LoVo (cell line): ENCODE data around the gene KARS1.
"Not testable (repeated sequence)": the region's sequence is repeated elsewhere in the genome, so short reads cannot be mapped to it uniquely, and the experiment has no call there.

ENCODE experiments used
- DNase-seq: peaks from one replicate; pipeline ENCODE4 v3.0.0-alpha.2; 2016; ENCODE audit warnings: low spot score

KARS1 gene

DNA sequence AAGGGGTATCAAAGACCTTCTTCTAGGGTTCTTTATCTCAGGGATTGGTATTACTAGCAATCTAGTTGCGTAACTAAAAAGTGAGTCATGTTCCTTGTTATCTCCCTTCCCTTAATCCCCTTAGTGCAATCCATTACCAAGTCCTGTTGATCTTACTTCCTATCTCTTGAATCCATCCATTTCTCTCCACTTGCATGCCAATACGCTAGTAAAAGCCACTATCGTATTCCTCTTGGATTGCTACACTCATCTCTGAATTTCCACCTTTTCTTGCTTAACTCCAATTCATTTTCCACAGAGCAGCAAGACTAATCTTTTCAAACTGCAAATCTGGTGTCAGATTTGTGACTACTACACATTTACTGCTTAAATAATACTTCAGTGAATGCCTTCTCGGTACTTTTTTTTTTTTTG, 22.5 kb downstream of the KARS1 start:
- DNase-seq, result peak; percentile 60

DNA sequence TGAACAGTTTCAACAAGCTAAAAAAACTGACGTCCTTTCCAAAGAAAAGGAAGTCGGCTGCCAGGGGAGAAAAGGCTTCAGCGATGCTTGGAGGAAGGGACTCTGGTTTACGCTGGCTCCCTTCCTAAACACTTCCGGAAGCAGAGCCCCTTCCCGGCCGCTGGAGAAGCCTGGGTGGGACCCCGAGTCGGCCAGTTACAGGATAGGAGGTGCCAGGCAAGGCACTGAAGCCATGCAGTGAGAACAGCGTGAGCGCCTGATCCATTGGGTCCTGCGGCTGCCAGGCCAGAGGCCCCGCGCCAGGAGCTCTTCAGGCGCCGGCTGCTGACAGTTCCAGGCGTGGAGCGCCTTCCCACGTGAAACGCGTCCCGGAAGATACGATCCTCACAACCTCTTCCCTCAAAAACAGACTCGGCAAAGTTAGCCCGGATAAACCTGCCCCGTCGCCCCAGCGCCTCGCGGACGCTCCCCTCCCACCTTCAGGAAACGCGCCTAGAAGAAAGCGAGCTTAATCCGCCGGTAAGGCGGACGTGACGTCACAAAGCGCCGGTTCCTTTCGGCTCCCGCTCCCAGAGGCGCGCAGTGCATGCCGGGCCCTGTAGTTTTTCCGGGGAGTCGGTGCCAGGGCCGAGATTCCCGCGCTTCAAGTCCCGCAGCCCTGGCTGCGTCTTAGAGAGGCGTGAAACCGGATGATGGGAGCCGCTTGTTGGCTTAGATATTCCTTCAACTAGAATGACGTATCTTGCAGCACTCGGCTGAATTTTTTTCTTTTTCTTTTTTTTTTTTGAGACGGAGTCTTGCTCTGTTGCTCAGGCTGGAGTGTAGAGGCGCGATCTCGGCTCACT, 24.5 kb downstream of the KARS1 start, which contains the start of gene ADAT1:
Gene ADAT1 (minus strand): TSS at position 521 of the 845 bp plus-strand sequence. CDS start 2,482 bp downstream, outside the sequence.
- peak; percentile 97 for DNase-seq

DNA sequence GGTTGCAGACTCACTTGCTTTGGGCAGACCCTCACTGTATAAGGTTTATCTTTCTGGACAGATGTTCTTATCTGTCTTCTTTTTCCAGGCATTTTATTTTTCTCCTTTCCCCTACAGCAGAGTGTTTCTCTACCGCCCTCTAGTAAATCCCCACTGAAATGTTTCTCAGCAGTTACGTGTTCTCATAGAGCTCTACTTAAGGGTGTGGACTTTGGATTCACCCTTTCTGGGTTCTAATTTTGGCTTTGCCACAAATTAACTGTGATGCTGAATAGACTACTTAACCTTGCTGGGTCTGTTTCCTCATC, 26.3 kb downstream of the KARS1 start:
- DNase-seq, result no peak

DNA sequence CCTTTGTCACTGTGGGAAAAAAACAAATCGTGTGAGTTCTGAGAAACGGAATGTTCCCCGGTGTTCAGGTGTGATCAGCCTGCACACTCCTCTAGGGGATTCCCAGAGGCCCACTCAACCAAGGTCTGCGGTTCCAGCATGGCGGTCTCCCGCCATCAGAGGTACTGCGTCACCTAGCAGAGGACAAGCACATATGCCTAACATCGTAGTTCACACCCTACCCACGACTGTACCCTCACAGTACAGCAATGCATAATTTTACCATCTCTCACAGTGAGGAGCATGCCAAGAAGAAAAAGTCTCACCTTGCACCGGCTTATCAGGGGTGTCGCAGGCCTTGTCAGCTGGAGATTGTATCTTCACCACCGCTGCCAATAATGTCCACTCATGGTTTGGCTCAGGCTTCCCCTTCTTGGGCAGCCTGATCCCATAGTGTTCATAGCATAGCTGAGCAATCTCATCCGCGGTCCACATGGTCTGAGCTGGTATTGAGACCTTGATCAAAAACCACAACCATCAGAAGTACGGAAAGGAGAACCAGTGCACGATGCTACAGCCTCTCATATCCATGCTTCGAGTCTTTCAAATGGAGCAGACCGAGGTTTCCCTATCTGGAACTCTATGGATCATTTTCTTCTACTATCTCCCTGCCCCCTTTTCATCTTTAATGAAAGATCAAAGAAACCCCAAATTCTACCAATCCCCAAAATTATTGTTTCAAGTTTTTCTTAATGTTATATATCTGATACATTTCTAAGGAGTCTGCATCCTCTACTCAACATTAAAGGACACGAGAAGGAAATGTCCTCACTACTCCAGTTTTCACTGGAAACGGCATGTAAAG, 26.9 kb downstream of the KARS1 start:
- DNase-seq, result no peak

DNA sequence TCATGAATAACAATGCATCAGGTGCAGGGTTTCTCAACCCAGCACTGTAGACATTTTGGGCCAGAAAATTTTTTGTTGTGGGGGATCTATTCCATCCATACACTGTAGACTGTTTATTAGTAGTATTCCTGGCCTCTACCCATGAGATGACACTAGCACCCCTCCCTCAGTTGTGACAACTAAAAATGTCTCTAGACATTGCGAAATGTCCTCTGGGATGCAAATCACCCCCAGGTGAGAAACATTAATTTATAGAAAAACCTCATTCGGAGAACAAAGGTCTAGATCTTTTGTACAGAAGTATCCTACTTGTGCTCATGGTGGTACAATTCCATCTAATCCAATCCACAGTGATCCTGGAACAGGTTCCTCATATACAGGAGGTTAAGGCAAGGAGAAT, 28.7 kb downstream of the KARS1 start:
- no peak for DNase-seq

DNA sequence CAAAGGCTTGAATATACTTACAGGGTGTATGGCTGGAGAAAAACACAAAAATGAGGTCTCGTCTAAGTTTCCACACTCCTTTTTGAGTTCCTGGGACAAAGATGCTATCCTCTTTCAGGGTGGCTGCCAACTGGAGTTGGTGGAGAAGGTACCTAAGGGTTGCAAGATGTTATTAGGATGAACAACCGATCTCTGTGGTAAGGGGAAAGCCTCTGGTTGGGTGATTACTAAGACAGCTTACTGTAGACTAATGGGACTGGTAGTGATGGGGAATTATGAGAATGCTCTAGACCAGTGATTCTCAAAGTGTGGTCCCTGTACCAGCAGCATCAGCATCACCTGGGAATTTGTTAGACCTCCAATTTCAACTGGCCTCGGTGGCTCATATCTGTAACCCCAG, 30.3 kb downstream of the KARS1 start:
- DNase-seq, result no peak

DNA sequence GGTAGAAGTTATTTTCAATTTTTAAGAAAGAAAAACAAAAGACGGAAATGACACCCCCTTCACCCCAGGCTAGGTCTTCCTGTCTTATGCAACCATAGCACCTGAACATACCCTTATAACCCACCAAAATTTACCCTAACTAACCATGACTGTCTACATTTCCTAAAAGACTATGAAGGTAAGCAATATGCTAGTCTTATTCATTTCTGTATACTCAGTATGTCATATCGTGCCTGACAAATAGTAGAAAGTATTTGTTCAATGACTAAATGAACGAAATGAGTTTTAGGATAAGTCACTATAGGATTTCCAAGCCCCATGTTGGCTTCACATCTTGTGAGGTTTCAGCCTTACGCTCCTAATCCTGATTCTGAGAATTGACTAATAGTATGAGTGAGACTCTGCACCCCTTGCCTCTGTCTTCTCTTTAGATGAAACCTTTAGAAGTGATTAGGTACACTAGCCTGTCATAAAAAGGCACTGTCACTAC, 30.9 kb downstream of the KARS1 start:
- no peak for DNase-seq

DNA sequence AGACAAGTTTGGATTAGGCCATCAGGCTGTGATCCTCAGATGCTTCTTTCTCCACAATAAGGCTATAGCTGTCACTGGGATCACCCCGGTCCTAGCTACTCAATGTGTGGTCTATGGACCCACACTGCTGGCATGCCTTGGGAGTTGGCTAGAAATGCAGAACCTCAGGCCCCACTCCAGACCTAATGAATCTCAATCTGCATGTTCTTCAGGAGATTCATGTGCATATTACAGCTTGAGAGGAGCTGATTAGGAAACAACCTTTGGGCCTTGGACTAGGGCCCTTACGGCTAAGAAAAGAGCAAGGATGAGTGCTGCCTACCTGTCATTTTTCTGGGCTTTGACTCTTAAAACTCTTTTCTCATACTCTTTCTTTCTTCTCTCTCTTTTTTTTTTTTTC, 31.8 kb downstream of the KARS1 start:
- DNase-seq, result no peak

DNA sequence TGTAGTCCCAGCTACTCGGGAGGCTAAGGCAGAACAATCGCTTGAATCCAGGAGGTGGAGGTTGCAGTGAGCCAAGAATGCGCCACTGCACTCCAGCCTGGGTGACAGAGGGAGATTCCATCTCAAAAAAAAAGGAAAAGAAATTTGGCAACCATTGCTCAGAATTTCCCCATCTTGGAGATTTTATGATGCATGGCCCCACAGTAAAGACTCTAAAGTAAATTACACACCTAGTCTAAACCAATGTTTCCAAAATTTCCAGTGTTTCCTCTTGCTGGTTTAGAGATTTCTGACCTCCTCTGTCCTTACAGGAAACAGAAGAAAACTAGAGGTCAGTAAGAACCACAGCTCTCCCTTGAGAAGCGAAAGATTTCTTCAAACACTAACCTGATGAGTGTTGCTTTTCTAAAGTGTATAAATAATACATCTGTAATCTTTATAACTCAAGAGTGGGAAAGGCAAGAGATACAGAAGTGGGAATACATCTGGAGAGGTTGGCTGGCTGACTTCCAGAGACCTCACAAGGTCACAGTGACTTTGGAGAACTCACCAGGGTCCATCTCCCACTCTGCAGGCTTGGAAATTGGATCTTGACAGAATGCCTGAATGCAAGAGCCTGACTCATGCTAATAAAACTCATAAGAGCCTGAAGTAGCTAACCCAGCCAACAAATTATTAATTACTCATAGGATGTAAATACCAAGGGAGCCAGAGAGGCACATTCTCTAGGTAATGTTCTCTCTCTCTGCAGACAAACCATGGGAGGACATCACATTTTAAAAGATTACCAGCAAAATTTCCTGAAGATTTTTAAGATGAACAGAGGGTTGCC, 33.2 kb downstream of the KARS1 start:
- DNase-seq, result no peak

DNA sequence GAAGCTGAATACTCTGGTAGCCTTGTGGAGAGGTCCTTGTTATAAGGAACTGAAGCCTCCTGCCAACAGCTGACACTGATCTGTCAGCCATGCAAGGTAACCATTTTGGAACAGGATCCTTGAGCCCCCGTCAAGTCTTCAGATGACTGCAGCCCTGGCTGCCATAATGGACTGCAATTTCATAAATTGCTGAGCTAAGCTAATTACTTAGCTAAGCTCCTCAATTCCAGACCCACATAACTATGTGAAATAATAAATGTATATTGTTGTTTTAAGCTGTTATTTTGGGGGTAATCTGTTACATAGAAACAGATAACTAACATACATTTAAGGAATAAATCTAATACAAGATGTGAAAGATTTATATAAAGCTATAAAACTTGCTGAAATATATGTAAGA, 41.0 kb downstream of the KARS1 start:
- no peak for DNase-seq

DNA sequence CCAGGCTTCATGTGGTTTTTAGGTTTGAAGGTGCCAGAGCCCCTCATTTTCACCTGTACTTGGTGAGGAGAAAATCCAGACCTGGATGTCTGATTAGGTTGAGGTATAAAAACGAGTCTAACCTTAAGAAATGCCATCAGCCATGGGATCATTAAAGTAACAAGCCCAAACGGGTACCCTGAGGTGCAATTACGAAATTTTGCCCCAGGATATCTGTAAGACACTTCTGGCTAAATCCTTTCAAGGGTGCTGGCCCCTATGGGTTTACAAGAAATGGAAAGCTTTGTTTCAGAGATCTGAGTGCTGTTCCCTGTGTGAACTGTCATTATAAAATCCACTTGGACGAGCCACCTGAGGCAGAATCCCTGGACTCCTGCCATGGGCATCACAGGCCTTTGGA, 44.2 kb downstream of the KARS1 start:
- DNase-seq, result no peak

DNA sequence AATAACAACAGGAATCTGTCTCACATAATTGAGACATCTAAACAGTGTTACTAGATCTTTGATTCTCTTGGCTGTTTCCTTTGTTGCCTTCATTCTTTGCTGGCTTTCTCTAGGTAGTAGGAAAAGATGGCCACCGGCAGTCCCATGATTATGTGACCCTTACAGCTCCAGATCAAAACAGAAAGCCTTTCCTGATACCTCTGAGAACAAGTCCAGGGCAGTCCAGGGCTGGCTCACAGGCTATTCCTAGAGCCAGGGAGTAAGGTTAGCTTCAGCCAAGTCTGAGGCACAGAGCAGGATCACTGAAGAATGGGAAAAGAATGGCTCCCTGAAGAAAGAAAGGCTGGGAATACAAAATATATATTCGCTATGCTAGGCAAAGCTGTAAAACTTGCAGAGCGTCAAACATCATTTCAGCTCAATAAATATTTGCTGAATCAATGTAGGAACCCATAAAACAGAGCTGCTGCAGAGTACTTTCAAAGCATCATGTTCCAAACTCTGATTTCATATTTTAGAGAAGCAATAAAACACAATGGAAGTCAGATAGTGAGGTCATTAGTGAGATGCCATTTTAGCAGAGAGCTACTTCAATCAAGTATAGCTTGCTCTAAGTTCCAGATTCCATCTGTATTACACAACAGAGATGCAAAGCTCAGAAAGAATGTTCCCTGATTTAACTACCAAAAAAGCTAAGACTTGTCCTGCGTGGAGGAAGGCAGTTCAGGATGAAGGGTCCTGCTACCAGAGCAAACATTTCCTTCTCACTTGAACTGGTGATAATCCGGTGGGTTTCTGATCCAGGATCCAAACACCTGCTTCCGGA, 47.8 kb downstream of the KARS1 start:
- no peak for DNase-seq

DNA sequence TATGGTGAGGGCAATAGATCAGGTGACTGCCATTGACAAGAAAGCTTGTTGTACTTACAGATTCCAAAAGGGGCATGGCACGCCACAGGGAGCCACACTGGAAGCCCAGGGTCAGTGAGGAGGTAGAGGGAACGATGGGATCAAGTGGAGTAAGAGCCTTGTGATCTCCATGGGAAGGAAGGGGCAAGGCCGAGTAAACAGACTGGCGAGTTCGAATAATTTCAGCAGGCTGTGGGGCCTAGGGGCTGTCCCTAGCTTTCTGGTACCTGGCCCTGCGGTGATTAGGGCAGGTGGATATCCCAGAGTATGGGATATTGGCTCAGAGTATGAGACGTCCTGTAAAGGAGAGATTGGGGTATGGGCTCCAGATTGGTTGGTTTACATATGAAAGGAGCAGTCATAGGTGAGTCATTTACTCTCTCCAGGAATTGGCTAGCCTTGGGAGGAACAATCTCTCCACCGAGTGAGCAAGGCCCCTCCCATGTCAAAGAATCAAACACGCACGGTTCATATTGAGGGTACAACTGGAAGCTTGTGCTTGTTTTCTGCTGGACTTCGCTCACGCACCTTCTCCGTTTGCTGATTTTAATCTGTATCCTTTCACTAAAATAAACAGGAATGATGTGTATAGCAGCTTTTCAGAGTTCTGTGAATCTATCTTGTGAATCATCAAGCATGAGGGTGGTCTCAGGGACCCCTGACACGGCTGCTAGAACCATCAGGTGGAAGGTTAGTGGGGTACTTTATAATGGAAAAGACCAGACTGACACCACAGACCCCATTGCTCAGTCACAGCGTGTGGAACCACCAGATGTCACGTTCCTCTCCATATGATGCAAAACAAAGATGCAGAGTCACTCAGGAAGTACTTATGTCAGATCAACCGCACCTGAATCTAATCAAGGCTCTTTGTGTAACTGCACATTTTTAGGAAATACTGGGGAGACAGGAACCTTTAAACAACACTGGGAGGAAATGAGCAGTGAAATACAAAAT, 53.3 kb downstream of the KARS1 start:
- DNase-seq, result no peak

DNA sequence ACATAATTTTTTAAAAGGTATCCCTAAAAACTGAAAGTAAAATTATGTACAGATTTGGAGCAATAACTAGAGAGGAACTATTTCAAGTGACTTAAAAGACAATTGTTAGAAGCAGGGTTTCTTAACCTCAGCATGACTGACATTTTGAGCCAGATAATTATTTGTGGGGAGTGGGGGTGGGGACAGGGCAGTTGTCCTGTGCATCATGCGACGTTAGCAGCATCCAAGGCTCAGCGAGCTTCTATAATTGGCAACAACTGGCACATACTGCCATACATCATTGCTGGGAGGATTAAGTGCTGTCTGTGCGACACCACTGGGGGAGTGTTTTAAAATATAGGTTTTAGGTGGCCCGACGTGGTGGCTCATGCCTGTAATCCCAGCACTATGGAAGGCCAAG, 54.2 kb downstream of the KARS1 start:
- no peak for DNase-seq

DNA sequence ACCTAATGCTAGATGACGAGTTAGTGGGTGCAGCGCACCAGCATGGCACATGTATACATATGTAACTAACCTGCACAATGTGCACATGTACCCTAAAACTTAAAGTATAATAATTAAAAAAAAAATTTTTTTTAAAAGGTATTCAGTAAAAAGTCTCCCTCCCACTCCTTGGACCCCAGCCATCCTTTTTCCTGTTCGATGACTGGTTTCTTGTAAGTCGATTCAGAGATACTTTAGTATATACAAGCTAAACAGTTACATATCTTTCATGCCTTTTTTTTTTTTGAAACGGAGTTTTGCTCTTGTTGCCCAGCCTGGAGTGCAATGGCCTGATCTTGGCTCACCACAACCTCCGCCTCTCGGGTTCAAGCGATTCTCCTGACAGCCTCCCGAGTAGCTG, 55.5 kb downstream of the KARS1 start:
- DNase-seq, result not testable (repeated sequence)

DNA sequence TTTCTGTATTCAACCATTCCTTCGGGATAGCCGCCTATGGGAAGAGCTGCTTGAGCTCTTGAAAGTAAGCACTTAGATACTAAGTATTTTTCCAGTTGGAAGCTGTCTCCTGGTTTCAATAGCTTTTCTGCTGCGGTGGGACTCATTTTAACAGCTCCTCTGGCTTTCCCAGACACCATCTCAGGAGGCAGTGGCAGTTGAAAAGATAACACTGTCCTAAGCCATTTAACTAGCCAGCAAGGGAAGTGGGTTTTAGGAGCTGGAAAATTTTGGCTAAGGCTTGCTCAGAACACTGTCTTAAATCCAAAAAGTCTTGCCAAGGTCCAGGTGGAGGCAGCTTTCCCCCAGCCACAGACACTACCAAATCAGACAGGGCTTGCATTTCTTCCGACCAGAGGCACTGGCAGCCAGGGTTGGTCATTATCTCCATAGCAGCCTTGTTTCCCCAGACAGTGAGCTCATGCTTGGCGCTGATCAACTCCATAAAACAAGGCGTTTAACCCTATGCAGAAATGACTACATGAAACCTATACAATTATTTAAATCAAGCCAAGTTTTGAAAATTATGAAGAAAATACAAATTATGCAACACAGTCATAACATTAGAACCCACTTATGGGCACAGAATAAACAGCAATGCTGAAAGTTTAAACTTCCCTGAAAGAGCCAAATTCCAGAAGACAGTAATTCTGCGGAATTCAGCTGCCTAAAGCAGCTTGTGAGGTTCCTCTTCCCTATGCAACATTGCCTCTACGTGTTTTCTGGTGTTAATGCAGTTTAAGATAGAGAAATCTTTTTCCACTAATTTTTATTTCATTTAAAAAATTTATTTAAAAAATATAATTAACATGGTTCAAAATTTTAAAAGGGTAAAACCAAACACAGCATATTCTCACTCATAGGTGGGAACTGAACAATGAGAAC, 56.3 kb downstream of the KARS1 start:
- DNase-seq, result no peak

DNA sequence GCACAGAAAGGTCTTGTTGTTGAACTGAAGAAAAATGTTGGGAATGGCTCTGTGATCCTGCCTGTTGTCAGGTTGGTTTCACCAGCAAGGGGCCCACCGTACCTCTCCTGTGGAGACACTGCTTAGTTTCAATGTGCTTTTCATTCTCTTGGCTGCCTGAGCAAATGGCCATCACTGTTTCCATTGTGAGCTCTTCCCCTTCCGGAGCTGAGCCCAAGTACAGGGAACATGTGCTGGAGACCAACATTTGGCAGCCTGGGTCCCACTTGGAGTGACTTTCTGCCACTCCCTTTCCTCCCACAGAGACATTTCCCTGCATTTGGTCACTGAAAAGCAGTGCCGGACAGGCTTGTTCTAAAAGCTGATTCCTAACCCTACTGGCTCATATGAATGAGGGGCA, 58.2 kb downstream of the KARS1 start:
- no peak for DNase-seq

DNA sequence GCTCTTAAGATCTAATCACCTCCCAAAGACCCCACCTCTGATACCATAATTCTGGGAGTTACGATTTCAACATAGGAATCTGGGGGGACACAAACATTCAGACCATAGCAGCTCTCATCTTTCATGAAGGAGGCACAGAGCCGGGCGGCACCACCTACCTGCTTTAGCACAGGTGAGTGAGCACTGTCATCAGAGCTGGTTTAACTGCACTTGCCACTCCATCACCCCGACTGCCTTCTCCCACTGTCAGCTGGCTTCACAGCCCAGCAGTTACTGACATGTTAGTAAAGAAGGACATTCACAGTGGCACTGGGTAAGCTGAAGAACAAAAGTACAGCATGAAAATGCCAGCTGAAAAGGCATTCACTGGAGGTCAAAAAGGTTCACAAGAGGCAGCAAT, 58.7 kb downstream of the KARS1 start:
- DNase-seq, result no peak

DNA sequence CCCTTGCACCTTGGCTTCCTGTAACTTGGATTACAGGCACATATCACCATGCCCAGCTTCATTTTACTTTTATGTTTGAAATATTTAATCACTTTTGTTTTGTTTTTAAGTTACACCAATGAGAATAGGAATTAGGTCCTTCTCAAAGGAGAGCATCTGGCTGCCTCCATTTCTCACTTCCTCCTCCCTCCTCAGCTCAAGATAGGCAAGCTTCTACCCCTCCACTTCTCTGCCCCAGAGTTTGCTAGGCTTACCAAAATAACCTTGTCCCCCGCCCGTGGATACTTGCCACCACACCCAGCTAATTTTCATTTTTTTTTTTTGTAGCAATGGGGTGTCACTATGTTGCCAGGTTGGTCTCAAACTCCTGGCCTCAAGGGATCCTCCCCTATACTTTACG, 63.4 kb downstream of the KARS1 start:
- DNase-seq, result no peak
